GM12873 (cell line): ENCODE results near the gene RPS6KA2.

Source experiments
- CTCF ChIP-seq: IDR thresholded peaks from 2 replicates; pipeline ENCODE4 v1.5.1; 2012; ENCODE audit warnings: low read depth, mild to moderate bottlenecking, moderate library complexity, low read length, control low read depth; ENCODE audit not compliant: insufficient read depth; ENCODE audit errors: missing control alignments

Gene RPS6KA2

GRCh38 chr6:166484863-166485262 lies 142.2 kb downstream of the RPS6KA2 start:
- TF ChIP-seq CTCF, result no peak

DNA sequence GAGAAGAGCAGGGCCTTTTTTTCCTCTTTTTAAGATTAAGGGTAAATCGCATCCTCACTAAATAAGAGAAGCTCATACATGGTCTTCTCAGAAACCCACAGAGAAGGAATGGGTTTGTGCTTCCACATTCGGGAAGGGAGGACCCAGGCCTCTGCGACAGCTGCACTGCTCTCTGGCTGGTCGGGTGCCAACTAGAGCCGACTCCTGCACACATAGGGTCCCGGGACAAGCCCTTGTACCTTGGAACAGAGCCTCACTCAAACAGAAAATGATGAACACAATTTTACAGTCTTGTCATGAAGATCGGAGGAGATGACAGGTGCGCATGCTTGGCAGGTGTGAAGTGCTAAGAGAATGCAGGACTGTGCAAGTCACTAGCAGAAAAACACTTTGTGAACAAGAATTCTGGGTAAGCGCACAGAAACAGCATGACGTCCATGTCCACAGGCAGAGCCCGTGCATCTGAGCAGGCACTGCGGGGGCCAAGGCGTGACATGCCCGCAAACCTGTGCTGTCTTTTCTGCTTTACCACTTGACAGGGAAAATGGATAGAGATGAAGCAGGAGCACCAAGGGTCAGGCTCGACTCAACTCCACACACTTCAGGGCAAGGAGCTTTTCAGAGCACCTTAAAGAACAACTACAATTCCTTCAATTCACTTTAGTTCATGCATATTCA lies 143.3 kb downstream of the RPS6KA2 start:
- TF ChIP-seq CTCF, result no peak

DNA sequence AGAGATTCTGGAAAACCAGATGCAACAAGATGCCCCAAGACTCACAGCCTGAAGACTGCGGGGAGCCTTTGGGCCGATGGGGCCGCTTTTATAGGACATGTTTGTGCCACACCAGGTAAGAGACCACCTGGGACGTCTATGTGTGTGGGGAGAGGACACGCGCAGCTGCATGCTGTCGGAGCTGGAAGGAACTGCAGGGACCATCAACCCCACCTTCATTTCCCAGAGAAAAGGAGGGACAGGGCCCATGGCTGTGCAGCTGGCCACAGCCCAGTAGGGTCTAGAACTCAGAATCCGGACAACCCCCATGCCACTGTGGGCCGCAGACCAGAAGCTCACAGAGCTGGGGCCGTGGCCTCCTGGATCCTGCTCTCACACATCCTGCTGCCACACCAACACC lies 144.0 kb downstream of the RPS6KA2 start:
- TF ChIP-seq CTCF, result no peak

DNA sequence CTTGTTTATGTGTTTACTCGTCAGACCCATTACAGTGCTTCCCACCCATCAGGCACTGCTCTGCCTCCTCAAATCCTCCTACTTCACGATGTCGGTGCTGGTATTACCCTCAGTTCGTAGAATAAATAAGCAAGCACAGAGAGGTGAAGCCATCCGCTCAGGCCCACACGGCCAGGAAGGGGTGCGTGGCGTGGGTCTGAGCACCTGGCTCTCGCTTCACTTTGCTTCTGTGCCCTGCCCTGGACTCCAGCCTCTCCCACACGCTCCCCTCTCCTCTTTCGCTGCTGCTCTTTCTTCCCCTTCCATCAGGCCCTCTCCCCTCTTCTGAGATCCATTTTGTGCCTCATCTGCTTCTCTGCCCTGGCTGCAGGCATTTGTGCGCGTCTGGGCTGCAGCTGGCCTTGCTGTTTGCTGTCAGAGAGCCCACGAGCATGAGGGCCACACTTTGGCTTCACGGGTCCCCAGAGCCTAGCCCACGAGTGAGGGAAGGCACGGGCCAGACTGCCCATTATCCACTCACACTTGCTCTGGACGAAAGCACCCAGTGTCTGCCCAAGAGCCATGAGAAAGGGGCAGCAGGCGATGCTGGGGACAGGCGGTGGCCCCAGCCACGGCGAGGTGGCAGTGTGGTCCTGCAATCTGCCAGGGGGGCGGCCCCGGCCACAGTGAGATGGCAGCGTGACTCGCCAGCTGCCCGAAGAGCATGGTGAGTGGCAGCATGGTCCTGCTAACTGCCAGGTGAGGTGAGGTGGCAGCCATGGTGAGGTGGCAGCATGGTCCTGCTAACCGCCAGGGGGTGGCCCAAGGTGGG lies 148.1 kb downstream of the RPS6KA2 start:
- no peak for TF ChIP-seq CTCF

DNA sequence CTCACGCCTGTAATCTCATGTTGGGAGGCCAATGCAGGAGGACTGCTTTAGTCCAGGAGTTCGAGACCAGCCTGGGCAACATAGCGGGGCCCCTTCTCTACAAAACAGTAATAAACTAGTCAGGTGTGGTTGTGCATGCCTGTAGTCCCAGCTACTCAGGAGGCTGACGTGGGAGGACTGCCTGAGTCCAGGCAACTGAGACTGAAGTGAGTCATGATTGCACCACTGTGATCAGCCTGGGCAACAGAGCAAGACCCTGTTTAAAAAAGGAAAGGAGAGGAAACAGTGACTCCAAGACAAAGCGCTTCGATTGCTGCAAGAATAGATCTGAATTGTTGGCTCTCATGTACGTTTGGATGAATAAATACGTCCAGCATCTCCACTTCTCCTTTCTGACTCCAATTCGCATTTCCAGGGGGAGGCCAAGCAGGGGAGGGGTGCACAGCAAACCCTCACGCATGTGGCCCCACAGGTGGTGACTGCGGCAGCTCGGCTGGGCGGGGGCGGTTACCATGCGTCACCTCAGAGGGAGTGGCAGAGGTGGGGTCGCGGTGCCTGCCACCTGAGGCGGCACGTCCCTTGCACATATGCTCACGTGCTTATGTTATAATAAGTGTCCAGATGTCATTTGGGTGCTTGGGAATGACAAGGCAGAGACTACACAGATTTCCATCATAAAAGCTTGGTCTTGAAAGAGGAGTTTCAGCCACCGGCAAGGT lies 149.2 kb downstream of the RPS6KA2 start:
- TF ChIP-seq CTCF, result no peak

DNA sequence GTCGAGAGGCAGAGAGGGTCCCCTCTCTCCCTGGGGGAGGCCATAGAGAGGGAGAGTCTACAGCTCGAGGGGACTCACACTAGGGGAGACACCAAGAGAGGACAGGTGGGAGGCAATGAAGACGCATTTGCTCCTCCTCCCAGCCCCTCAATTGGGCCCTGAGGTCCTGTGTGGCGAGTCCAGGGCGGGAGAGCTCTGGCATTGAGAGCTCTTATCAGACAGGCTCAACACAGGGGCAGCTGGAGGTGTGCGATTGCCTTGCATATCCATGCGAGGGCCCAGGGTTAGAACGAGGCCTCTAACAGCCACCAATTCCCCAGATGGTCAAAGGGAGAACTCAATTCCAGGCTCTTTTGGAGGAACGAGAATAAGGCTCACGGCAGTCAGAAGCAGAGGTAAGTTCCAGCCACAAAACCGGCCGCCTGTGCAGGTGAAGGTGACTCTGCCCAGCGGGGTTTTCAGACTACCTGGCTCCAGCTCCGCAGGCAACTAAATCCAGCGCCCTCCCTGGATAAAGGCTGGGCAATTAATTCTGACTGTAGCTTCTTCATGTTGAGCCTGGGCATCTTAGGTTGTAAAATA lies 150.3 kb downstream of the RPS6KA2 start:
- no peak for TF ChIP-seq CTCF
